ENCODE measurements around the gene EPHX1. TPM values are rescaled to one million over a fixed set of nuclear protein-coding genes. Genes with fewer than 3 reads are reported as not detected.

The EPHX1 gene
- total RNA-seq, 1 donor from 2014 or later = 3.9 TPM

GRCh38 chr1:225842788-225843425 is 33.0 kb downstream of the EPHX1 start:
- DNase-seq (ENCODE audit: low read depth) (no peak), FAIRE-seq (peak; percentile 43)
- H3K36me3 ChIP-seq (ENCODE audit: control insufficient read depth, insufficient read depth, low read length) = peaks cover 10% of the 10 kb centered on the region
- no peak for TF ChIP-seq CTCF (IDR thresholded peaks at IDR 0.05; ENCODE audit: insufficient read depth, low read length, severe bottlenecking)
- no peaks in the 10 kb centered on the region for H3K27me3 ChIP-seq (ENCODE audit: control insufficient read depth, insufficient read depth, low read length)
- H3K4me3 ChIP-seq (ENCODE audit: low read depth, low read length) = no peak overlapping the region

GRCh38 chr1:225843426-225843795 is 33.5 kb downstream of the EPHX1 start:
- Histone ChIP-seq H3K36me3 (ENCODE audit: control insufficient read depth, insufficient read depth, low read length) (peaks cover 10% of the 10 kb centered on the region), H3K4me3 (ENCODE audit: low read depth, low read length) (no peak overlapping the region), H3K27me3 (ENCODE audit: control insufficient read depth, insufficient read depth, low read length) (no peaks in the 10 kb centered on the region)
- DNase-seq (ENCODE audit: low read depth) (no peak), FAIRE-seq (no peak)
- TF ChIP-seq CTCF (IDR thresholded peaks at IDR 0.05; ENCODE audit: insufficient read depth, low read length, severe bottlenecking) = no peak

GRCh38 chr1:225844236-225845061 is 34.5 kb downstream of the EPHX1 start:
- DNase-seq (ENCODE audit: low read depth) (no peak), FAIRE-seq (no peak)
- H3K36me3 ChIP-seq (ENCODE audit: control insufficient read depth, insufficient read depth, low read length) = peaks cover 8% of the 10 kb centered on the region
- H3K4me3 ChIP-seq (ENCODE audit: low read depth, low read length) = no peak overlapping the region
- no peak for TF ChIP-seq CTCF (IDR thresholded peaks at IDR 0.05; ENCODE audit: insufficient read depth, low read length, severe bottlenecking)
- H3K27me3 ChIP-seq (ENCODE audit: control insufficient read depth, insufficient read depth, low read length) = no peaks in the 10 kb centered on the region

- Histone ChIP-seq H3K27me3 (ENCODE audit: control insufficient read depth, insufficient read depth, low read length) (no peaks in the 10 kb centered on the region), H3K36me3 (ENCODE audit: control insufficient read depth, insufficient read depth, low read length) (peaks cover 4% of the 10 kb centered on the region), H3K4me3 (ENCODE audit: low read depth, low read length) (no peak overlapping the region)
- no peak for DNase-seq (ENCODE audit: low read depth)
- no peak for TF ChIP-seq CTCF (IDR thresholded peaks at IDR 0.05; ENCODE audit: insufficient read depth, low read length, severe bottlenecking)
- no peak for FAIRE-seq
These were observed 35.2 kb downstream of the EPHX1 start for GRCh38 chr1:225845097-225845496.

GRCh38 chr1:225845571-225846259 is 35.8 kb downstream of the EPHX1 start:
- DNase-seq (ENCODE audit: low read depth) (peak; percentile 68), FAIRE-seq (no peak)
- Histone ChIP-seq H3K27me3 (ENCODE audit: control insufficient read depth, insufficient read depth, low read length) (no peaks in the 10 kb centered on the region), H3K36me3 (ENCODE audit: control insufficient read depth, insufficient read depth, low read length) (peaks cover 4% of the 10 kb centered on the region), H3K4me3 (ENCODE audit: low read depth, low read length) (no peak overlapping the region)
- peak; percentile 86 for TF ChIP-seq CTCF (IDR thresholded peaks at IDR 0.05; ENCODE audit: insufficient read depth, low read length, severe bottlenecking)

Measured in bronchial epithelial cell (primary cell).